Eye (tissue), 1 donor: ENCODE results near the gene CHST11.

Source experiments
- DNase-seq: peaks from one replicate; pipeline ENCODE4 v3.0.0-alpha.2; 2015

Gene CHST11

GRCh38 chr12:104707194-104707593, 250.4 kb downstream of the CHST11 start:
- DNase-seq: no peak

- no peak for DNase-seq
Observed at GRCh38 chr12:104707794-104708558, 251.2 kb downstream of the CHST11 start.

GRCh38 chr12:104708891-104709290, 252.1 kb downstream of the CHST11 start:
- no peak for DNase-seq

- DNase-seq: no peak
Observed at GRCh38 chr12:104709692-104710435, 253.1 kb downstream of the CHST11 start.

- peak; percentile 61 for DNase-seq
Observed at GRCh38 chr12:104710940-104711689, 254.4 kb downstream of the CHST11 start.

GRCh38 chr12:104712477-104712876, 255.7 kb downstream of the CHST11 start:
- no peak for DNase-seq

GRCh38 chr12:104712968-104713367, 256.2 kb downstream of the CHST11 start:
- DNase-seq: no peak

GRCh38 chr12:104713444-104713843, 256.7 kb downstream of the CHST11 start:
- DNase-seq: no peak

GRCh38 chr12:104714369-104714768, 257.6 kb downstream of the CHST11 start:
- DNase-seq: no peak

- DNase-seq: no peak
Observed at GRCh38 chr12:104716172-104716571, 259.4 kb downstream of the CHST11 start.

- DNase-seq: peak; percentile 54
Observed at GRCh38 chr12:104718304-104718929, 261.7 kb downstream of the CHST11 start.

- no peak for DNase-seq
Observed at GRCh38 chr12:104719700-104720338, 263.1 kb downstream of the CHST11 start.

GRCh38 chr12:104720339-104721038, 263.7 kb downstream of the CHST11 start:
- peak; percentile 35 for DNase-seq

- DNase-seq: no peak
Observed at GRCh38 chr12:104721039-104721405, 264.3 kb downstream of the CHST11 start.

- DNase-seq: peak; percentile 48
Observed at GRCh38 chr12:104721936-104722335, 265.2 kb downstream of the CHST11 start.

- peak; percentile 75 for DNase-seq
Observed at GRCh38 chr12:104722601-104723534, 266.1 kb downstream of the CHST11 start.

GRCh38 chr12:104723895-104724294, 267.1 kb downstream of the CHST11 start:
- DNase-seq: no peak

GRCh38 chr12:104724992-104725585, 268.3 kb downstream of the CHST11 start:
- no peak for DNase-seq

- no peak for DNase-seq
Observed at GRCh38 chr12:104725610-104726009, 268.9 kb downstream of the CHST11 start.
